ENCODE measurements around the gene SEMA3C.

- TF ChIP-seq, protein P1, sequence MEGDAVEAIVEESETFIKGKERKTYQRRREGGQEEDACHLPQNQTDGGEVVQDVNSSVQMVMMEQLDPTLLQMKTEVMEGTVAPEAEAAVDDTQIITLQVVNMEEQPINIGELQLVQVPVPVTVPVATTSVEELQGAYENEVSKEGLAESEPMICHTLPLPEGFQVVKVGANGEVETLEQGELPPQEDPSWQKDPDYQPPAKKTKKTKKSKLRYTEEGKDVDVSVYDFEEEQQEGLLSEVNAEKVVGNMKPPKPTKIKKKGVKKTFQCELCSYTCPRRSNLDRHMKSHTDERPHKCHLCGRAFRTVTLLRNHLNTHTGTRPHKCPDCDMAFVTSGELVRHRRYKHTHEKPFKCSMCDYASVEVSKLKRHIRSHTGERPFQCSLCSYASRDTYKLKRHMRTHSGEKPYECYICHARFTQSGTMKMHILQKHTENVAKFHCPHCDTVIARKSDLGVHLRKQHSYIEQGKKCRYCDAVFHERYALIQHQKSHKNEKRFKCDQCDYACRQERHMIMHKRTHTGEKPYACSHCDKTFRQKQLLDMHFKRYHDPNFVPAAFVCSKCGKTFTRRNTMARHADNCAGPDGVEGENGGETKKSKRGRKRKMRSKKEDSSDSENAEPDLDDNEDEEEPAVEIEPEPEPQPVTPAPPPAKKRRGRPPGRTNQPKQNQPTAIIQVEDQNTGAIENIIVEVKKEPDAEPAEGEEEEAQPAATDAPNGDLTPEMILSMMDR (IDR thresholded peaks at IDR 0.05): no peak
- TF ChIP-seq POLR2AphosphoS5 (IDR thresholded peaks at IDR 0.05): no peak
- no peak for TF ChIP-seq POLR2A (IDR thresholded peaks at IDR 0.05)
Observed at GRCh38 chr7:80881351-80881900, 37.4 kb downstream of the SEMA3C start.

All from prostate gland (tissue), 2 donors.